Stimulated activated naive CD8-positive, alpha-beta T cell treated with anti-CD3 and anti-CD28 coated beads, Interleukin-15, Interleukin-2, amounts not matched to agents 100 ng/mL and 50 ng/mL, for 24 hours (primary cell): ENCODE measurements around the gene FH.

Source experiments
- H3K27ac Mint-ChIP-seq: one replicate; pipeline ENCODE4 v1.8.0; 2021; ENCODE audit warnings: mild to moderate bottlenecking, mixed read lengths
- H3K27me3 Mint-ChIP-seq: one replicate; pipeline ENCODE4 v1.8.0; 2021; ENCODE audit warnings: mixed read lengths
- H3K36me3 Mint-ChIP-seq: one replicate; pipeline ENCODE4 v1.8.0; 2021; ENCODE audit warnings: low read depth, mixed read lengths
- H3K4me1 Mint-ChIP-seq: one replicate; pipeline ENCODE4 v1.8.0; 2021; ENCODE audit warnings: low read depth, mixed read lengths
- H3K4me3 Mint-ChIP-seq: one replicate; pipeline ENCODE4 v1.8.0; 2021; ENCODE audit warnings: mild to moderate bottlenecking, mixed read lengths
- H3K9me3 Mint-ChIP-seq: one replicate; pipeline ENCODE4 v1.8.0; 2021; ENCODE audit warnings: mixed read lengths

Gene FH

GRCh38 chr1:241533326-241534115, 14.0 kb upstream of the FH start:
- no peaks in the 10 kb centered on the region for H3K36me3 Mint-ChIP-seq
- peak overlapping the region; percentile 64 for H3K4me3 Mint-ChIP-seq
- H3K4me1 Mint-ChIP-seq, result peaks cover 44% of the 10 kb centered on the region
- no peaks in the 10 kb centered on the region for H3K9me3 Mint-ChIP-seq
- H3K27ac Mint-ChIP-seq, result peak overlapping the region; percentile 14
- no peaks in the 10 kb centered on the region for H3K27me3 Mint-ChIP-seq

- Mint-ChIP-seq H3K4me3 (peak overlapping the region; percentile 64), H3K27ac (peak overlapping the region; percentile 56), H3K9me3 (no peaks in the 10 kb centered on the region)
Observed at GRCh38 chr1:241532864-241533263, 13.3 kb upstream of the FH start.

GRCh38 chr1:241532162-241532531, 12.6 kb upstream of the FH start, which contains the start of gene KMO:
KMO (plus strand) TSS chr1:241532378; CDS start chr1:241532445, 67 bp downstream.
- Mint-ChIP-seq H3K4me1 (peaks cover 40% of the 10 kb centered on the region), H3K27ac (peak within 1 kb of the TSS; percentile 91), H3K27me3 (no peaks in the 10 kb centered on the region), H3K9me3 (no peaks in the 10 kb centered on the region), H3K4me3 (peak within 1 kb of the TSS; percentile 90), H3K36me3 (no peaks in the 10 kb centered on the region)

More at GRCh38 chr1:241532864-241533263, 13.3 kb upstream of the FH start:
- Mint-ChIP-seq H3K36me3 (no peaks in the 10 kb centered on the region), H3K27me3 (no peaks in the 10 kb centered on the region), H3K4me1 (peaks cover 44% of the 10 kb centered on the region)

GRCh38 chr1:241531195-241532161, 11.9 kb upstream of the FH start:
- Mint-ChIP-seq H3K27ac (peak overlapping the region; percentile 91), H3K36me3 (no peaks in the 10 kb centered on the region), H3K9me3 (no peaks in the 10 kb centered on the region), H3K27me3 (no peaks in the 10 kb centered on the region), H3K4me1 (peaks cover 33% of the 10 kb centered on the region), H3K4me3 (peak overlapping the region; percentile 90)

GRCh38 chr1:241527146-241527545, 7.6 kb upstream of the FH start:
- Mint-ChIP-seq H3K9me3 (no peaks in the 10 kb centered on the region), H3K4me1 (peaks cover 13% of the 10 kb centered on the region), H3K36me3 (no peaks in the 10 kb centered on the region), H3K4me3 (no peak overlapping the region), H3K27ac (no peak overlapping the region), H3K27me3 (peaks cover 21% of the 10 kb centered on the region)

GRCh38 chr1:241525026-241525425, 5.5 kb upstream of the FH start:
- H3K4me3 Mint-ChIP-seq, result no peak overlapping the region
- H3K4me1 Mint-ChIP-seq, result no peaks in the 10 kb centered on the region
- H3K27ac Mint-ChIP-seq, result no peak overlapping the region
- H3K27me3 Mint-ChIP-seq, result peaks cover 27% of the 10 kb centered on the region
- H3K9me3 Mint-ChIP-seq, result no peaks in the 10 kb centered on the region
- H3K36me3 Mint-ChIP-seq, result no peaks in the 10 kb centered on the region

- H3K27ac Mint-ChIP-seq, result no peak overlapping the region
- H3K4me3 Mint-ChIP-seq, result no peak overlapping the region
- H3K36me3 Mint-ChIP-seq, result peaks cover 7% of the 10 kb centered on the region
- peaks cover 12% of the 10 kb centered on the region for H3K4me1 Mint-ChIP-seq
- peaks cover 27% of the 10 kb centered on the region for H3K27me3 Mint-ChIP-seq
- H3K9me3 Mint-ChIP-seq, result no peaks in the 10 kb centered on the region
Observed at GRCh38 chr1:241521718-241522117, 2.2 kb upstream of the FH start.

GRCh38 chr1:241520080-241520465, 518 bp upstream of the FH start:
- H3K27me3 Mint-ChIP-seq, result peaks cover 22% of the 10 kb centered on the region
- H3K9me3 Mint-ChIP-seq, result no peaks in the 10 kb centered on the region
- peaks cover 15% of the 10 kb centered on the region for H3K4me1 Mint-ChIP-seq
- peaks cover 19% of the 10 kb centered on the region for H3K36me3 Mint-ChIP-seq
- no peak overlapping the region for H3K4me3 Mint-ChIP-seq
- H3K27ac Mint-ChIP-seq, result no peak overlapping the region

- peaks cover 22% of the 10 kb centered on the region for H3K27me3 Mint-ChIP-seq
- H3K27ac Mint-ChIP-seq, result peak overlapping the region; percentile 81
- H3K4me1 Mint-ChIP-seq, result peaks cover 22% of the 10 kb centered on the region
- H3K9me3 Mint-ChIP-seq, result no peaks in the 10 kb centered on the region
- peaks cover 28% of the 10 kb centered on the region for H3K36me3 Mint-ChIP-seq
- peak overlapping the region; percentile 93 for H3K4me3 Mint-ChIP-seq
Observed at GRCh38 chr1:241518476-241519307, 863 bp downstream of the FH start.

- Mint-ChIP-seq H3K27ac (no peak overlapping the region), H3K36me3 (peaks cover 62% of the 10 kb centered on the region), H3K27me3 (no peaks in the 10 kb centered on the region), H3K4me1 (peaks cover 22% of the 10 kb centered on the region), H3K4me3 (no peak overlapping the region), H3K9me3 (no peaks in the 10 kb centered on the region)
Observed at GRCh38 chr1:241513378-241513777, 6.2 kb downstream of the FH start.

- Mint-ChIP-seq H3K9me3 (no peaks in the 10 kb centered on the region), H3K27ac (no peak overlapping the region), H3K27me3 (no peaks in the 10 kb centered on the region), H3K36me3 (peaks cover 76% of the 10 kb centered on the region), H3K4me1 (peaks cover 15% of the 10 kb centered on the region), H3K4me3 (no peak overlapping the region)
Observed at GRCh38 chr1:241507189-241507863, 12.2 kb downstream of the FH start.

GRCh38 chr1:241503444-241503843, 16.1 kb downstream of the FH start:
- peaks cover 15% of the 10 kb centered on the region for H3K4me1 Mint-ChIP-seq
- peaks cover 76% of the 10 kb centered on the region for H3K36me3 Mint-ChIP-seq
- H3K4me3 Mint-ChIP-seq, result no peak overlapping the region
- H3K27me3 Mint-ChIP-seq, result no peaks in the 10 kb centered on the region
- peak overlapping the region; percentile 33 for H3K27ac Mint-ChIP-seq
- no peaks in the 10 kb centered on the region for H3K9me3 Mint-ChIP-seq

GRCh38 chr1:241499910-241500309, 19.6 kb downstream of the FH start:
- Mint-ChIP-seq H3K27me3 (no peaks in the 10 kb centered on the region), H3K36me3 (peaks cover 77% of the 10 kb centered on the region), H3K4me1 (peaks cover 15% of the 10 kb centered on the region), H3K9me3 (no peaks in the 10 kb centered on the region), H3K27ac (no peak overlapping the region), H3K4me3 (no peak overlapping the region)

- Mint-ChIP-seq H3K4me3 (no peak overlapping the region), H3K27ac (no peak overlapping the region), H3K4me1 (no peaks in the 10 kb centered on the region), H3K36me3 (peaks cover 64% of the 10 kb centered on the region), H3K27me3 (no peaks in the 10 kb centered on the region), H3K9me3 (no peaks in the 10 kb centered on the region)
Observed at GRCh38 chr1:241495741-241496140, 23.8 kb downstream of the FH start.
